GM12801 (cell line): ENCODE measurements around the gene SPRY1.

Experiments
- CTCF ChIP-seq: IDR thresholded peaks from one replicate; pipeline ENCODE4 v1.5.1; 2011; ENCODE audit warnings: control low read depth; ENCODE audit not compliant: insufficient read length; ENCODE audit errors: extremely low read depth

SPRY1 gene

GRCh38 chr4:123380728-123381716 is 15.6 kb upstream of the SPRY1 start:
- TF ChIP-seq CTCF: no peak

DNA sequence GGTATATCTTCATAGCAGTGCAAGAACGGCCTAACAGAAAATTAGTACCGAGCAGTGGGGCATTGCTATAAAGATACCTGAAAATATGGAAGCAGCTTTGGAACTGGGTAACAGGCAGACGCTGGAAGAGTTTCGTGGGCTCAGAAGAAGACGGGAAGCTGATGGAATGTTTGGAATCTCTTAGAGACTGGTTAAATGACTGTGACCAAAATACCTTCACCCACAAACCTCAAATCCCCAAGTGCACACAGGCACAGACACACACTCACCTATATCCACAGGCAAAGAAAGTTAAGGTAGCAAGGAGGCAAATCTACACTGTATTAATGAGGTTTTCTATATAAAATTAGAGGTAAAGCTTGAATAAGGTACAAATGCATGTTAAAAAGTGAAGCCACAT is 14.6 kb upstream of the SPRY1 start:
- no peak for TF ChIP-seq CTCF

DNA sequence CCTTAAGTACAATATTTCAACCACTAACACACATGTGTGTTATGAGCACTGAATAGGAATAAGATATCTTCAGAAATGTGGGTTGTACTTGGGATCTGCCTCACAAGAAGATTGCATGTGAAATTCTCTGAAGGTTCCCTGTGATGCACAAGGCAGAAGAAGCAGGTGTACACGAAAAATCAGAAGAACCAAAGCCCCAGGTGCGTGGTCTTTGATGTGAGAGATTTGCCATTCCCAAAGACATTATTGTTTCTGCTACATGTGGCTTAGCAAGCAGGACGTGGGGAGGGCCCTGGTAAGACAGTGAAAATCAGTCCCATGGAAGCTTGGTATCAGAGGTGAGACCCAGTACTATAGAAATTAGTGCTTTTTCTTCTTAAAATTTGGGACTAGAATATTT is 13.0 kb upstream of the SPRY1 start:
- TF ChIP-seq CTCF: no peak

DNA sequence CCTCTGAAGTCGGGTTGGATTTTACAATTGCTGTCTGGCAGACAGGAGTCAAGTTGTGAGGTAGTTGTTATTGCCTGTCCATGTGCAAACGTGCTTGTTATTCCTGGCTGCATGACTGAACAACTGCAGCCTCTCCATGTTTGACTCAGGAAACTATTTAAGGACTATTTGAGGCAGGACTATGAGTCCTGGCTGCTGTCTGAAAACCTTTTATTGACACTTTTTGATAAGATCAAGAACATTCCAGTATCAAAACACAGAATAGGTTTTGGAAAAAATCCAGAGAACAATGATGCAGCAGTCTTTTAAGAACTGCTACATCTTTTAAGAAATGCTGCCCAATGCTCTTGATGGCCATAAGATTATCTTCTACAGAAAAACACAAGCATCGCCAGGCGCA is 10.0 kb upstream of the SPRY1 start:
- no peak for TF ChIP-seq CTCF

- TF ChIP-seq CTCF: no peak
Observed at GRCh38 chr4:123390846-123391456, 5.6 kb upstream of the SPRY1 start.

- TF ChIP-seq CTCF: no peak
Observed at GRCh38 chr4:123393721-123394120, 2.9 kb upstream of the SPRY1 start.

GRCh38 chr4:123397144-123398065 is 810 bp downstream of the SPRY1 start:
- no peak for TF ChIP-seq CTCF
